K562 (cell line): ENCODE results near the gene IL10RB. TPM values are rescaled to one million over a fixed set of nuclear protein-coding genes. Genes with fewer than 3 reads are reported as not detected.

Experiments
- FOXA1 ChIP-seq: fragments of 450-650 bp; IDR thresholded peaks from 2 replicates; pipeline ENCODE4 v1.6.1; 2016; ENCODE audit warnings: mild to moderate bottlenecking, borderline replicate concordance
- HDGF ChIP-seq: fragments of 450-650 bp; IDR thresholded peaks from 2 replicates; pipeline ENCODE4 v1.6.1; 2016
- KLF6 ChIP-seq: fragments of 250-450 bp; sonication (Bioruptor Pico); IDR thresholded peaks from 2 replicates; pipeline ENCODE4 v1.4.0; 2020; ENCODE audit warnings: mild to moderate bottlenecking, moderate library complexity, borderline replicate concordance
- ZNF239 ChIP-seq: fragments of 250-450 bp; sonication (Bioruptor Pico); IDR thresholded peaks from 2 replicates; pipeline ENCODE4 v1.4.0; 2020; ENCODE audit warnings: mild to moderate bottlenecking
- ZNF586 ChIP-seq: fragments of 450-650 bp; formaldehyde crosslinking; conservative IDR thresholded peaks from 2 replicates; pipeline ENCODE4 v1.4.0; 2020; ENCODE audit warnings: mild to moderate bottlenecking, moderate library complexity
- polyA plus RNA-seq, 8 experiments: library from polyadenylated mRNA; depleted of rRNA in 4 of 8; stranded (reverse) in 5 of 8; unstranded in 3 of 8; fragments of >200 nt; fragmentation: Nextera tagmentation in 2 of 8; fragmentation: Illumina TruSeq in 1 of 8; extraction: Ambion mirVana in 2 of 8; extraction: Trizol in 1 of 8; gene quantifications; 2 replicates each; pipeline versions ENCODE4 v1.2.1 to v1.2.3, GENCODE V29; 2011 to 2014; ENCODE audit warnings: inconsistent platforms in 1 of 8, missing spikeins in 1 of 8
- total RNA-seq, 7 experiments: library from RNA; depleted of rRNA in 6 of 7; stranded (reverse); fragments of >200 nt in 6 of 7; fragmentation: Illumina TruSeq in 2 of 7; extraction: Trizol in 2 of 7; gene quantifications; 2 replicates each; pipeline versions ENCODE4 v1.2.1 to v1.2.3, GENCODE V29; 2011 to 2021; ENCODE audit warnings: low replicate concordance in 1 of 7
- TF ChIP-seq, protein P1 (sequence below): fragments of 450-650 bp; conservative IDR thresholded peaks from 2 replicates; pipeline ENCODE4 v1.6.1; 2016; ENCODE audit warnings: missing genetic modification characterization, low read depth, mild to moderate bottlenecking, control low read depth, missing compliant biosample characterization
- TF ChIP-seq, protein P2 (sequence below), 2 experiments: fragments of 450-650 bp in 1 of 2; sonication (generic) in 1 of 2; formaldehyde crosslinking in 1 of 2; IDR thresholded peaks; 2 replicates each; pipeline versions ENCODE4 v1.7.1 to v1.9.0; 2016 to 2022; ENCODE audit warnings: inconsistent platforms in 1 of 2, mild to moderate bottlenecking in 1 of 2, missing genetic modification reagents in 1 of 2
- TF ChIP-seq, protein P3 (sequence below): sonication (generic); formaldehyde crosslinking; IDR thresholded peaks from 2 replicates; pipeline ENCODE4 v1.8.0; 2022; ENCODE audit warnings: mild to moderate bottlenecking, missing genetic modification reagents
- TF ChIP-seq, protein P4 (sequence below): fragments of 450-650 bp; formaldehyde crosslinking; IDR thresholded peaks from 2 replicates; pipeline ENCODE4 v1.4.0; 2020; ENCODE audit warnings: mild to moderate bottlenecking, mixed read lengths

Gene IL10RB
- total and polyA plus RNA-seq, 9 of the 15 experiments (the other 6 are each of a cell fraction or from before 2014, with no cell fraction given): 10.9 to 33.8 (median 23.0) TPM

DNA sequence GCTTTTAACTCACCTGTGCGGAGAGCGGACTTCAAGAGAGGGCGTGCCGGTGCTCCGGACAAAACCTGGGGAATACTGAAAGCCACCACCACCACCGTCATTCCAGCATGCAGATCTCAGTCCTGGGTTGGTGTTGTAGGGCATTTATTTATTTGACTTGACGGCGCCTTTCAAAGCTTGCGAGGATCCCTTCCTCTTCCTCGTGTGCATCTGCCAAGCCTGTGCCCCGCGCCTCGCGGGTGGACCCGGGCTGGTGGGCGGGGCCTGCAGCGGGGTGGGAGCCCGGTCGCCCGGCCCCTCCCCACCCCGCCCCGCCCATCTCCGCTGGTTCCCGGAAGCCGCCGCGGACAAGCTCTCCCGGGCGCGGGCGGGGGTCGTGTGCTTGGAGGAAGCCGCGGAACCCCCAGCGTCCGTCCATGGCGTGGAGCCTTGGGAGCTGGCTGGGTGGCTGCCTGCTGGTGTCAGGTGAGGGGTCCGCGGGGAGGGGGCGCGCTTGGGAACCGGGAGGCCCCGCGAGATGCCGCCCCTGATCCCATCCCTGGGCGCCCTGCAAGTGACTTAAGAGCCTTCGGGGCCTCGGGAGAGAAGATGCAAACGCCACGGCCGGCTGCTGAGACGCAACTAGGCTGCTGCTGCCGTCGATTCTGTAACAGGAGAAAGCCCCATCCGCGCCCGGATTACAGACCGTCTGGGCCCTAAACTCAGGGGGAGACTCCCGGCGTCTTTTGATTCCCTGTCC lies at the start of gene IL10RB (continued):
- TF ChIP-seq, protein P1, sequence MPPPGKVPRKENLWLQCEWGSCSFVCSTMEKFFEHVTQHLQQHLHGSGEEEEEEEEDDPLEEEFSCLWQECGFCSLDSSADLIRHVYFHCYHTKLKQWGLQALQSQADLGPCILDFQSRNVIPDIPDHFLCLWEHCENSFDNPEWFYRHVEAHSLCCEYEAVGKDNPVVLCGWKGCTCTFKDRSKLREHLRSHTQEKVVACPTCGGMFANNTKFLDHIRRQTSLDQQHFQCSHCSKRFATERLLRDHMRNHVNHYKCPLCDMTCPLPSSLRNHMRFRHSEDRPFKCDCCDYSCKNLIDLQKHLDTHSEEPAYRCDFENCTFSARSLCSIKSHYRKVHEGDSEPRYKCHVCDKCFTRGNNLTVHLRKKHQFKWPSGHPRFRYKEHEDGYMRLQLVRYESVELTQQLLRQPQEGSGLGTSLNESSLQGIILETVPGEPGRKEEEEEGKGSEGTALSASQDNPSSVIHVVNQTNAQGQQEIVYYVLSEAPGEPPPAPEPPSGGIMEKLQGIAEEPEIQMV (tag): no peak
- TF ChIP-seq, protein P2, sequence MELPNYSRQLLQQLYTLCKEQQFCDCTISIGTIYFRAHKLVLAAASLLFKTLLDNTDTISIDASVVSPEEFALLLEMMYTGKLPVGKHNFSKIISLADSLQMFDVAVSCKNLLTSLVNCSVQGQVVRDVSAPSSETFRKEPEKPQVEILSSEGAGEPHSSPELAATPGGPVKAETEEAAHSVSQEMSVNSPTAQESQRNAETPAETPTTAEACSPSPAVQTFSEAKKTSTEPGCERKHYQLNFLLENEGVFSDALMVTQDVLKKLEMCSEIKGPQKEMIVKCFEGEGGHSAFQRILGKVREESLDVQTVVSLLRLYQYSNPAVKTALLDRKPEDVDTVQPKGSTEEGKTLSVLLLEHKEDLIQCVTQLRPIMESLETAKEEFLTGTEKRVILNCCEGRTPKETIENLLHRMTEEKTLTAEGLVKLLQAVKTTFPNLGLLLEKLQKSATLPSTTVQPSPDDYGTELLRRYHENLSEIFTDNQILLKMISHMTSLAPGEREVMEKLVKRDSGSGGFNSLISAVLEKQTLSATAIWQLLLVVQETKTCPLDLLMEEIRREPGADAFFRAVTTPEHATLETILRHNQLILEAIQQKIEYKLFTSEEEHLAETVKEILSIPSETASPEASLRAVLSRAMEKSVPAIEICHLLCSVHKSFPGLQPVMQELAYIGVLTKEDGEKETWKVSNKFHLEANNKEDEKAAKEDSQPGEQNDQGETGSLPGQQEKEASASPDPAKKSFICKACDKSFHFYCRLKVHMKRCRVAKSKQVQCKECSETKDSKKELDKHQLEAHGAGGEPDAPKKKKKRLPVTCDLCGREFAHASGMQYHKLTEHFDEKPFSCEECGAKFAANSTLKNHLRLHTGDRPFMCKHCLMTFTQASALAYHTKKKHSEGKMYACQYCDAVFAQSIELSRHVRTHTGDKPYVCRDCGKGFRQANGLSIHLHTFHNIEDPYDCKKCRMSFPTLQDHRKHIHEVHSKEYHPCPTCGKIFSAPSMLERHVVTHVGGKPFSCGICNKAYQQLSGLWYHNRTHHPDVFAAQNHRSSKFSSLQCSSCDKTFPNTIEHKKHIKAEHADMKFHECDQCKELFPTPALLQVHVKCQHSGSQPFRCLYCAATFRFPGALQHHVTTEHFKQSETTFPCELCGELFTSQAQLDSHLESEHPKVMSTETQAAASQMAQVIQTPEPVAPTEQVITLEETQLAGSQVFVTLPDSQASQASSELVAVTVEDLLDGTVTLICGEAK (IDR thresholded peaks at IDR 0.05): peak; percentile 59; the same call in 1 of the 2 replicates
- TF ChIP-seq, protein P2 (CRISPR knock-in tag; IDR thresholded peaks at IDR 0.05): no peak
- TF ChIP-seq ZNF239 (CRISPR knock-in tag): no peak
- TF ChIP-seq, protein P3, sequence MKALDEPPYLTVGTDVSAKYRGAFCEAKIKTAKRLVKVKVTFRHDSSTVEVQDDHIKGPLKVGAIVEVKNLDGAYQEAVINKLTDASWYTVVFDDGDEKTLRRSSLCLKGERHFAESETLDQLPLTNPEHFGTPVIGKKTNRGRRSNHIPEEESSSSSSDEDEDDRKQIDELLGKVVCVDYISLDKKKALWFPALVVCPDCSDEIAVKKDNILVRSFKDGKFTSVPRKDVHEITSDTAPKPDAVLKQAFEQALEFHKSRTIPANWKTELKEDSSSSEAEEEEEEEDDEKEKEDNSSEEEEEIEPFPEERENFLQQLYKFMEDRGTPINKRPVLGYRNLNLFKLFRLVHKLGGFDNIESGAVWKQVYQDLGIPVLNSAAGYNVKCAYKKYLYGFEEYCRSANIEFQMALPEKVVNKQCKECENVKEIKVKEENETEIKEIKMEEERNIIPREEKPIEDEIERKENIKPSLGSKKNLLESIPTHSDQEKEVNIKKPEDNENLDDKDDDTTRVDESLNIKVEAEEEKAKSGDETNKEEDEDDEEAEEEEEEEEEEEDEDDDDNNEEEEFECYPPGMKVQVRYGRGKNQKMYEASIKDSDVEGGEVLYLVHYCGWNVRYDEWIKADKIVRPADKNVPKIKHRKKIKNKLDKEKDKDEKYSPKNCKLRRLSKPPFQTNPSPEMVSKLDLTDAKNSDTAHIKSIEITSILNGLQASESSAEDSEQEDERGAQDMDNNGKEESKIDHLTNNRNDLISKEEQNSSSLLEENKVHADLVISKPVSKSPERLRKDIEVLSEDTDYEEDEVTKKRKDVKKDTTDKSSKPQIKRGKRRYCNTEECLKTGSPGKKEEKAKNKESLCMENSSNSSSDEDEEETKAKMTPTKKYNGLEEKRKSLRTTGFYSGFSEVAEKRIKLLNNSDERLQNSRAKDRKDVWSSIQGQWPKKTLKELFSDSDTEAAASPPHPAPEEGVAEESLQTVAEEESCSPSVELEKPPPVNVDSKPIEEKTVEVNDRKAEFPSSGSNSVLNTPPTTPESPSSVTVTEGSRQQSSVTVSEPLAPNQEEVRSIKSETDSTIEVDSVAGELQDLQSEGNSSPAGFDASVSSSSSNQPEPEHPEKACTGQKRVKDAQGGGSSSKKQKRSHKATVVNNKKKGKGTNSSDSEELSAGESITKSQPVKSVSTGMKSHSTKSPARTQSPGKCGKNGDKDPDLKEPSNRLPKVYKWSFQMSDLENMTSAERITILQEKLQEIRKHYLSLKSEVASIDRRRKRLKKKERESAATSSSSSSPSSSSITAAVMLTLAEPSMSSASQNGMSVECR (CRISPR knock-in tag): no peak
- TF ChIP-seq, protein P4, sequence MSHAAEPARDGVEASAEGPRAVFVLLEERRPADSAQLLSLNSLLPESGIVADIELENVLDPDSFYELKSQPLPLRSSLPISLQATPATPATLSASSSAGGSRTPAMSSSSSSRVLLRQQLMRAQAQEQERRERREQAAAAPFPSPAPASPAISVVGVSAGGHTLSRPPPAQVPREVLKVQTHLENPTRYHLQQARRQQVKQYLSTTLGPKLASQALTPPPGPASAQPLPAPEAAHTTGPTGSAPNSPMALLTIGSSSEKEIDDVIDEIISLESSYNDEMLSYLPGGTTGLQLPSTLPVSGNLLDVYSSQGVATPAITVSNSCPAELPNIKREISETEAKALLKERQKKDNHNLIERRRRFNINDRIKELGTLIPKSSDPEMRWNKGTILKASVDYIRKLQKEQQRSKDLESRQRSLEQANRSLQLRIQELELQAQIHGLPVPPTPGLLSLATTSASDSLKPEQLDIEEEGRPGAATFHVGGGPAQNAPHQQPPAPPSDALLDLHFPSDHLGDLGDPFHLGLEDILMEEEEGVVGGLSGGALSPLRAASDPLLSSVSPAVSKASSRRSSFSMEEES: no peak
- TF ChIP-seq KLF6 (CRISPR knock-in tag): 0 out of 2 replicates have a peak, but pooled peaks have one; percentile 29
- no peak for TF ChIP-seq HDGF
- no peak for TF ChIP-seq ZNF586 (CRISPR knock-in tag)
- TF ChIP-seq FOXA1: no peak
